A549 (cell line): ENCODE measurements around the gene PRR7. TPM values are rescaled to one million over a fixed set of nuclear protein-coding genes. Genes with fewer than 3 reads are reported as not detected.
A peak's percentile ranks its signal among the peaks of the same experiment; 100 is the strongest.

Source experiments
- ATAC-seq, 2 experiments: fragments of 200-7000 bp in 1 of 2; fragments of >200 bp in 1 of 2; cut with Nextera tagmentation in 1 of 2; cut with Tn5 transposase in 1 of 2; 3 replicates each; pipeline versions ENCODE4 v1.8.0 to v1.9.1; 2018 to 2020; ENCODE audit warnings: mild to moderate bottlenecking in 1 of 2, moderate library complexity in 1 of 2
- CTCF ChIA-PET: fragments of 300-600 bp; sonication (Branson Sonifier 250); formaldehyde crosslinking; extraction: SDS; loops from one replicate; lab custom pipeline; 2021; ENCODE audit warnings: antibody characterized with exemption, inconsistent platforms; lab: Yijun Ruan, JAX
- POLR2A ChIA-PET: fragments of 350-600 bp; formaldehyde crosslinking; extraction: SDS; loops from one replicate; lab custom pipeline; 2021; ENCODE audit warnings: antibody characterized with exemption, inconsistent platforms; lab: Yijun Ruan, JAX
- DNase-seq, 2 experiments: peaks; one replicate each; pipeline versions ENCODE4 v3.0.0 to v3.0.0-alpha.2; 2011 to 2016; ENCODE audit warnings: low read depth in 1 of 2, low spot score in 1 of 2
- FAIRE-seq: peaks from 2 replicates; lab custom pipeline; 2011; peaks lifted over from hg19 to GRCh38; lab: Jason Lieb, UNC
- H3K27ac ChIP-seq, 2 experiments: fragments of >200 bp; sonication (Bioruptor Twin); formaldehyde crosslinking; 3 replicates each; pipeline ENCODE4 v1.5.1; 2016 to 2017
- H3K4me1 ChIP-seq: fragments of >200 bp; sonication (Bioruptor Twin); formaldehyde crosslinking; 3 replicates; pipeline ENCODE4 v1.6.1; 2016
- H3K4me2 ChIP-seq: fragments of >200 bp; sonication (Bioruptor Twin); formaldehyde crosslinking; 3 replicates; pipeline ENCODE4 v1.6.1; 2016
- H3K4me3 ChIP-seq: fragments of >200 bp; sonication (Bioruptor Twin); formaldehyde crosslinking; 3 replicates; pipeline ENCODE4 v1.5.1; 2016
- H3K9me3 ChIP-seq: fragments of >200 bp; sonication (Bioruptor Twin); formaldehyde crosslinking; 3 replicates; pipeline ENCODE4 v1.6.1; 2016
- ATOH8 ChIP-seq: fragments of 250-450 bp; sonication (Bioruptor Pico); IDR thresholded peaks from 2 replicates; pipeline ENCODE4 v1.5.0; 2020; ENCODE audit warnings: low read depth, mild to moderate bottlenecking, moderate library complexity
- CBX2 ChIP-seq: fragments of 200-600 bp; sonication (generic); IDR thresholded peaks from 2 replicates; pipeline ENCODE4 v1.6.1; 2016; ENCODE audit warnings: low read depth, mild to moderate bottlenecking, borderline replicate concordance
- CBX8 ChIP-seq: fragments of 200-600 bp; sonication (generic); IDR thresholded peaks from 2 replicates; pipeline ENCODE4 v1.6.1; 2016
- CHD4 ChIP-seq: fragments of 200-600 bp; sonication (generic); IDR thresholded peaks from 2 replicates; pipeline ENCODE4 v1.6.1; 2016; ENCODE audit warnings: antibody characterized with exemption, mild to moderate bottlenecking, borderline replicate concordance
- E2F6 ChIP-seq: IDR thresholded peaks from 2 replicates; pipeline ENCODE4 v1.6.1; 2012; ENCODE audit warnings: low read depth, borderline replicate concordance
- EHF ChIP-seq: fragments of 250-450 bp; sonication (Bioruptor Pico); IDR thresholded peaks from 2 replicates; pipeline ENCODE4 v1.5.0; 2020; ENCODE audit warnings: mild to moderate bottlenecking
- ESRRA ChIP-seq: fragments of 150-350 bp; IDR thresholded peaks from 2 replicates; pipeline ENCODE4 v1.6.1; 2014; ENCODE audit warnings: mild to moderate bottlenecking, low read length, borderline replicate concordance
- FOSL2 ChIP-seq, 2 experiments: fragments of 450-650 bp in 1 of 2; fragments of >200 bp in 1 of 2; sonication (Bioruptor Twin) in 1 of 2; formaldehyde crosslinking; IDR thresholded peaks; 2 replicates each; pipeline versions ENCODE4 v1.5.0 to v1.6.1; 2016 to 2020; ENCODE audit warnings: mild to moderate bottlenecking in 1 of 2, moderate library complexity in 1 of 2
- GATA3 ChIP-seq: IDR thresholded peaks from 2 replicates; pipeline ENCODE4 v1.6.1; 2012; ENCODE audit warnings: borderline replicate concordance
- HDAC2 ChIP-seq: fragments of 200-600 bp; sonication (generic); IDR thresholded peaks from 2 replicates; pipeline ENCODE4 v1.6.1; 2016
- HEYL ChIP-seq: fragments of 250-450 bp; sonication (Bioruptor Pico); IDR thresholded peaks from 2 replicates; pipeline ENCODE4 v1.8.0; 2021; ENCODE audit warnings: mild to moderate bottlenecking, moderate library complexity
- HMGXB4 ChIP-seq: fragments of 250-450 bp; sonication (Bioruptor Pico); IDR thresholded peaks from 2 replicates; pipeline ENCODE4 v1.5.0; 2021; ENCODE audit warnings: mild to moderate bottlenecking, moderate library complexity, borderline replicate concordance
- HOXA7 ChIP-seq: fragments of 250-450 bp; sonication (Bioruptor Pico); IDR thresholded peaks from 2 replicates; pipeline ENCODE4 v1.5.0; 2020; ENCODE audit warnings: mild to moderate bottlenecking, moderate library complexity
- JUN ChIP-seq, 2 experiments: fragments of >200 bp; sonication (Bioruptor Twin); formaldehyde crosslinking; IDR thresholded peaks; 2 replicates in 1 of 2; 3 replicates in 1 of 2; pipeline ENCODE4 v1.6.1; 2016 to 2017
- KDM1A ChIP-seq: fragments of 200-600 bp; sonication (generic); IDR thresholded peaks from 2 replicates; pipeline ENCODE4 v1.6.1; 2016; ENCODE audit warnings: low read depth, mild to moderate bottlenecking
- MAX ChIP-seq: IDR thresholded peaks from 2 replicates; pipeline ENCODE4 v1.6.1; 2012
- MYC ChIP-seq: IDR thresholded peaks from 2 replicates; pipeline ENCODE4 v1.6.1; 2012; ENCODE audit warnings: mild to moderate bottlenecking, inconsistent platforms, low read length, improper control_type of control experiment, borderline replicate concordance
- NFE2L2 ChIP-seq: fragments of 150-350 bp; conservative IDR thresholded peaks from 2 replicates; pipeline ENCODE4 v1.6.1; 2014; ENCODE audit warnings: low read length
- NR3C1 ChIP-seq: fragments of >200 bp; sonication (Bioruptor Twin); formaldehyde crosslinking; IDR thresholded peaks from 3 replicates; pipeline ENCODE4 v1.6.1; 2017
- POLR2A ChIP-seq: IDR thresholded peaks from 2 replicates; pipeline ENCODE4 v1.6.1; 2012; ENCODE audit warnings: mild to moderate bottlenecking, low read length
- RAD21 ChIP-seq, 2 experiments: fragments of >200 bp in 1 of 2; sonication (Bioruptor Twin) in 1 of 2; formaldehyde crosslinking in 1 of 2; IDR thresholded peaks in 1 of 2; conservative IDR thresholded peaks in 1 of 2; 2 replicates in 1 of 2; 3 replicates in 1 of 2; pipeline ENCODE4 v1.6.1; 2012 to 2018; ENCODE audit warnings: inconsistent platforms in 1 of 2
- REST ChIP-seq: fragments of 200-600 bp; sonication (generic); IDR thresholded peaks from 2 replicates; pipeline ENCODE4 v1.6.1; 2016; ENCODE audit warnings: antibody characterized with exemption, mild to moderate bottlenecking, moderate library complexity
- RNF2 ChIP-seq: fragments of 200-600 bp; sonication (generic); IDR thresholded peaks from 2 replicates; pipeline ENCODE4 v1.6.1; 2016; ENCODE audit warnings: low read depth, mild to moderate bottlenecking, antibody characterized with exemption, moderate library complexity, borderline replicate concordance
- WGBS: methylation state at CpG from one replicate; pipeline ENCODE4 v1.1.6; 2017; ENCODE audit errors: missing lambda C conversion rate; 5-methylcytosine and 5-hydroxymethylcytosine counted together
- polyA plus RNA-seq, 4 experiments: library from polyadenylated mRNA; depleted of rRNA in 3 of 4; stranded (reverse); fragments of >200 nt; fragmentation: RNase III in 1 of 4; extraction: RNeasy Plus Mini Kit Qiagen cat#74134 plus additional on column Dnase treatment in 1 of 4; gene quantifications; 2 replicates in 3 of 4; 3 replicates in 1 of 4; pipeline ENCODE4 v1.2.3, GENCODE V29; 2011 to 2017

The PRR7 gene
- polyA plus RNA-seq, 2 of the 4 experiments (the other 2 are of a cell fraction): 2.2 to 11.0 TPM

GRCh38 chr5:177445917-177446199 is 756 bp upstream of the PRR7 start:
- peak overlapping the region; percentile 95 to 98 for H3K27ac ChIP-seq
- WGBS: 76% methylated on average over 8 of the region's 8 CpGs
- FAIRE-seq (no peak), DNase-seq (no peak), ATAC-seq (no peak)
- no peaks in the 10 kb centered on the region for H3K9me3 ChIP-seq
- TF ChIP-seq EHF (CRISPR knock-in tag) (no peak), HMGXB4 (no peak), POLR2A (no peak), GATA3 (no peak), CHD4 (no peak)
- CTCF ChIA-PET: interaction anchor here (1.4 to 25.5 kb wide), 6 partner anchors 7 to 135 kb away, joined by 3 to 871 read pairs (median 248); partner anchors contain the start of genes F12, GRK6, PDLIM7 and PFN3
- H3K4me1 ChIP-seq: peaks cover 21% of the 10 kb centered on the region
- peak overlapping the region; percentile 96 for H3K4me2 ChIP-seq
- peak overlapping the region; percentile 86 for H3K4me3 ChIP-seq
- POLR2A ChIA-PET: interaction anchor here (0.7 to 3.5 kb wide), 4 partner anchors 7 to 313 kb away, joined by 3 to 41 read pairs (median 8); partner anchors contain the start of gene GRK6

GRCh38 chr5:177447066-177447610 is 524 bp downstream of the PRR7 start:
- Histone ChIP-seq H3K4me2 (peak overlapping the region; percentile 96), H3K4me3 (peak overlapping the region; percentile 86), H3K4me1 (peaks cover 21% of the 10 kb centered on the region), H3K27ac (peak overlapping the region; percentile 95 to 98), H3K9me3 (no peaks in the 10 kb centered on the region)
- FAIRE-seq: no peak
- 4% methylated on average over 7 of the region's 52 CpGs for WGBS
- DNase-seq: peak; percentile 64 to 77
- ChIA-PET CTCF (interaction anchor here (1.0 to 25.5 kb wide), 9 partner anchors 6 to 334 kb away, joined by 4 to 871 read pairs (median 15); partner anchors contain the start of genes F12, GRK6, PDLIM7 and PFN3), POLR2A (interaction anchor here (1.1 to 3.5 kb wide), 7 partner anchors 9 to 57 kb away, joined by 3 to 41 read pairs (median 9); partner anchors contain the start of genes GRK6 and PDLIM7)
- ATAC-seq: peak; percentile 45
- no peak for TF ChIP-seq HEYL (CRISPR knock-in tag)
- TF ChIP-seq HDAC2: no peak
- peak in 1 of 2 experiments; percentile 22; a peak in 2 of 5 replicates for TF ChIP-seq JUN (IDR thresholded peaks at IDR 0.05)
- no peak for TF ChIP-seq CBX8
- 0 out of 2 replicates have a peak, but pooled peaks have one; percentile 40 for TF ChIP-seq E2F6

- H3K4me2 ChIP-seq: peak overlapping the region; percentile 96
- DNase-seq (peak; percentile 84 to 88), ATAC-seq (peak; percentile 58 to 77), FAIRE-seq (no peak)
- WGBS: under 1% methylated on average over 20 of the region's 23 CpGs
- H3K4me1 ChIP-seq: peaks cover 21% of the 10 kb centered on the region
- H3K27ac ChIP-seq: peak overlapping the region; percentile 95 to 98
- no peaks in the 10 kb centered on the region for H3K9me3 ChIP-seq
- CTCF ChIA-PET: interaction anchor here (0.7 to 25.5 kb wide), 14 partner anchors 5 to 334 kb away, joined by 3 to 871 read pairs (median 10); partner anchors contain the start of genes F12, GRK6, PDLIM7 and PFN3
- H3K4me3 ChIP-seq: peak overlapping the region; percentile 86
- POLR2A ChIA-PET: interaction anchor here (1.1 to 3.5 kb wide), 7 partner anchors 9 to 57 kb away, joined by 3 to 41 read pairs (median 9); partner anchors contain the start of genes GRK6 and PDLIM7
- TF ChIP-seq MYC (peak; percentile 90; the same call in 1 of the 2 replicates), HOXA7 (CRISPR knock-in tag) (no peak), CHD4 (no peak), RNF2 (no peak), CBX2 (no peak), JUN (IDR thresholded peaks at IDR 0.05) (peak in 1 of 2 experiments; percentile 57; a peak in 1 of 5 replicates), KDM1A (no peak), ESRRA (peak; percentile 87), E2F6 (peak; percentile 79), RAD21 (conservative IDR thresholded peaks at IDR 0.05 in 1 of 2, IDR thresholded peaks at IDR 0.05 in 1 of 2) (no peak), NFE2L2 (no peak; the same call in 1 of the 2 replicates), NR3C1 (no peak), FOSL2 (IDR thresholded peaks at IDR 0.05) (peak; percentile 22; the same call in 1 of the 2 replicates), FOSL2 (CRISPR knock-in tag; IDR thresholded peaks at IDR 0.05) (peak; percentile 76), ATOH8 (CRISPR knock-in tag) (peak; percentile 56; the same call in 1 of the 2 replicates), MAX (peak; percentile 89), REST (no peak)
These were observed 1.1 kb downstream of the PRR7 start for GRCh38 chr5:177447611-177448243.
